Endothelial cell of umbilical vein (primary cell): Measurements from ENCODE around the gene MAFF. TPM values are rescaled to one million over a fixed set of nuclear protein-coding genes. Genes with fewer than 3 reads are reported as not detected.

Experiments used
- BruUV-seq: library from RNA; stranded (reverse); fragments of 400-500 nt; replicated peaks from 2 replicates; lab custom pipeline; 2021; lab: Mats Ljungman, UMichigan
- CTCF ChIA-PET: fragments of 300-600, 350-600 bp; sonication (Branson Sonifier 250); formaldehyde crosslinking; loops from one replicate; lab custom pipeline; 2021; ENCODE audit warnings: antibody characterized with exemption, inconsistent platforms; lab: Charles Lee
- POLR2A ChIA-PET: fragments of 300-600, 350-600 bp; sonication (Branson Sonifier 250); formaldehyde crosslinking; loops from one replicate; lab custom pipeline; 2021; ENCODE audit warnings: antibody characterized with exemption, inconsistent platforms; lab: Charles Lee
- DNase-seq: peaks from one replicate; pipeline ENCODE4 v3.0.0-alpha.2; 2011; ENCODE audit warnings: low read depth, low spot score
- FAIRE-seq: peaks from 2 replicates; lab custom pipeline; 2011; peaks lifted over from hg19 to GRCh38; lab: Jason Lieb, UNC
- H2AFZ ChIP-seq: 2 replicates; pipeline ENCODE4 v1.6.0; 2012; ENCODE audit warnings: low read depth, low read length, control low read depth, inconsistent platforms
- H3K27ac ChIP-seq: 2 replicates; pipeline ENCODE4 v1.5.1; 2011; ENCODE audit warnings: low read depth, mild to moderate bottlenecking, control low read depth, low read length, moderate library complexity; ENCODE audit not compliant: insufficient read depth
- H3K27me3 ChIP-seq, 2 experiments: 2 replicates each; pipeline versions ENCODE4 v1.6.0 to v1.6.1; 2011; ENCODE audit warnings: low read length in 2 of 2, mixed read lengths in 1 of 2; ENCODE audit not compliant: control insufficient read depth in 2 of 2, insufficient read depth in 2 of 2
- H3K36me3 ChIP-seq, 2 experiments: 2 replicates in 1 of 2; 3 replicates in 1 of 2; pipeline ENCODE4 v1.5.1; 2011; ENCODE audit warnings: low read length in 2 of 2, mild to moderate bottlenecking in 1 of 2, moderate library complexity in 1 of 2; ENCODE audit not compliant: control insufficient read depth in 2 of 2, insufficient read depth in 2 of 2; ENCODE audit errors: extremely low read depth in 1 of 2
- H3K4me1 ChIP-seq: 3 replicates; pipeline ENCODE4 v1.5.1; 2011; ENCODE audit warnings: mild to moderate bottlenecking, low read length; ENCODE audit not compliant: control insufficient read depth, insufficient read depth; ENCODE audit errors: extremely low read depth
- H3K4me2 ChIP-seq: 2 replicates; pipeline ENCODE4 v1.6.1; 2011; ENCODE audit warnings: low read length, control low read depth, mixed read lengths; ENCODE audit not compliant: insufficient read depth
- H3K4me3 ChIP-seq, 3 experiments: fragments of 200-600 bp in 1 of 3; sonication (generic), shearing (Covaris generic) in 1 of 3; replicated peaks in 1 of 3; 2 replicates each; pipeline ENCODE4 v1.5.1; 2011 to 2016; ENCODE audit warnings: control low read depth in 3 of 3, low read length in 3 of 3, mild to moderate bottlenecking in 2 of 3, inconsistent platforms in 1 of 3, low read depth in 1 of 3, moderate library complexity in 1 of 3; ENCODE audit not compliant: insufficient read depth in 1 of 3
- H3K79me2 ChIP-seq: 2 replicates; pipeline ENCODE4 v1.6.0; 2012; ENCODE audit warnings: low read length, inconsistent platforms; ENCODE audit not compliant: control insufficient read depth, insufficient read depth
- H3K9ac ChIP-seq: replicated peaks from 2 replicates; pipeline ENCODE3; 2011; ENCODE audit warnings: low read length, control low read depth; ENCODE audit not compliant: insufficient read depth; ENCODE audit errors: extremely low read depth
- H3K9me1 ChIP-seq: replicated peaks from 3 replicates; pipeline ENCODE4 v1.6.0; 2011; ENCODE audit warnings: mild to moderate bottlenecking, low read length; ENCODE audit not compliant: control insufficient read depth, insufficient read depth; ENCODE audit errors: extremely low read depth
- H3K9me3 ChIP-seq: replicated peaks from 2 replicates; pipeline ENCODE4 v1.5.1; 2012; ENCODE audit warnings: low read length, inconsistent platforms; ENCODE audit not compliant: control insufficient read depth, insufficient read depth
- H4K20me1 ChIP-seq: replicated peaks from 2 replicates; pipeline ENCODE3; 2011; ENCODE audit warnings: mild to moderate bottlenecking, low read length; ENCODE audit not compliant: control insufficient read depth, insufficient read depth; ENCODE audit errors: extremely low read depth
- CTCF ChIP-seq, 2 donors: IDR thresholded peaks; 1 replicate in 1 of 2; 2 replicates in 1 of 2; pipeline ENCODE4 v1.5.1; 2011; ENCODE audit warnings: low read length in 2 of 2, mild to moderate bottlenecking in 2 of 2, moderate library complexity in 2 of 2, control low read depth in 1 of 2, inconsistent platforms in 1 of 2, low read depth in 1 of 2; ENCODE audit not compliant: insufficient read depth in 1 of 2; ENCODE audit errors: extremely low read depth in 1 of 2
- EZH2 ChIP-seq: IDR thresholded peaks from 2 replicates; pipeline ENCODE4 v1.6.1; 2012; ENCODE audit warnings: borderline replicate concordance, low read depth, mild to moderate bottlenecking, moderate library complexity, low read length, inconsistent platforms; ENCODE audit not compliant: severe bottlenecking
- FOS ChIP-seq: IDR thresholded peaks from 2 replicates; pipeline ENCODE4 v1.6.1; 2011; ENCODE audit warnings: mild to moderate bottlenecking, low read length, moderate library complexity, borderline replicate concordance; ENCODE audit not compliant: insufficient read depth
- GATA2 ChIP-seq: IDR thresholded peaks from 2 replicates; pipeline ENCODE4 v1.7.0; 2011; ENCODE audit warnings: low read depth, mild to moderate bottlenecking, moderate library complexity, mixed read lengths, low read length; ENCODE audit not compliant: insufficient read length, insufficient read depth
- JUN ChIP-seq: IDR thresholded peaks from 2 replicates; pipeline ENCODE4 v1.6.1; 2011; ENCODE audit warnings: borderline replicate concordance, low read depth; ENCODE audit not compliant: insufficient read length, insufficient read depth
- MAX ChIP-seq: IDR thresholded peaks from 2 replicates; pipeline ENCODE4 v1.6.1; 2011; ENCODE audit not compliant: insufficient read depth, insufficient read length
- MYC ChIP-seq: IDR thresholded peaks from one replicate; pipeline ENCODE4 v1.6.1; 2011; ENCODE audit warnings: mild to moderate bottlenecking, low read depth, low read length
- POLR2A ChIP-seq: IDR thresholded peaks from 2 replicates; pipeline ENCODE4 v1.6.1; 2012; ENCODE audit warnings: low read depth, mild to moderate bottlenecking, control low read depth, low read length
- POLR2AphosphoS5 ChIP-seq: IDR thresholded peaks from 2 replicates; pipeline ENCODE4 v1.6.1; 2012; ENCODE audit warnings: low read depth, mild to moderate bottlenecking, control low read depth, low read length, moderate library complexity; ENCODE audit not compliant: insufficient read depth
- dilution Hi-C: fragments of 300-500 bp; cut with MboI; formaldehyde crosslinking; loops from one replicate; pipeline ENCODE4 v1.15.0; 2019; ENCODE audit warnings: low sequenced_read_pairs; ENCODE audit not compliant: extremely low pct_ligation_motif_present
- intact Hi-C: fragments of 100-400 bp; cut with micrococcal nuclease; formaldehyde crosslinking; loops from one replicate; pipeline ENCODE4 v1.10.0; 2022
- polyA plus RNA-seq, 4 experiments: library from polyadenylated mRNA; depleted of rRNA in 3 of 4; stranded (reverse) in 3 of 4; unstranded in 1 of 4; fragments of >200 nt; gene quantifications; 2 replicates each; pipeline versions ENCODE4 v1.2.1 to v1.2.3, GENCODE V29; 2011 to 2012; ENCODE audit warnings: missing spikeins in 1 of 4
- total RNA-seq: library from RNA; stranded (reverse); gene quantifications from 2 replicates; pipeline ENCODE4 v1.2.3, GENCODE V29; 2021

The MAFF gene
- total and polyA plus RNA-seq, 2 donors (not counting 3 experiments of a cell fraction or from before 2014, with no cell fraction given) = 29.0 to 61.2 TPM

DNA sequence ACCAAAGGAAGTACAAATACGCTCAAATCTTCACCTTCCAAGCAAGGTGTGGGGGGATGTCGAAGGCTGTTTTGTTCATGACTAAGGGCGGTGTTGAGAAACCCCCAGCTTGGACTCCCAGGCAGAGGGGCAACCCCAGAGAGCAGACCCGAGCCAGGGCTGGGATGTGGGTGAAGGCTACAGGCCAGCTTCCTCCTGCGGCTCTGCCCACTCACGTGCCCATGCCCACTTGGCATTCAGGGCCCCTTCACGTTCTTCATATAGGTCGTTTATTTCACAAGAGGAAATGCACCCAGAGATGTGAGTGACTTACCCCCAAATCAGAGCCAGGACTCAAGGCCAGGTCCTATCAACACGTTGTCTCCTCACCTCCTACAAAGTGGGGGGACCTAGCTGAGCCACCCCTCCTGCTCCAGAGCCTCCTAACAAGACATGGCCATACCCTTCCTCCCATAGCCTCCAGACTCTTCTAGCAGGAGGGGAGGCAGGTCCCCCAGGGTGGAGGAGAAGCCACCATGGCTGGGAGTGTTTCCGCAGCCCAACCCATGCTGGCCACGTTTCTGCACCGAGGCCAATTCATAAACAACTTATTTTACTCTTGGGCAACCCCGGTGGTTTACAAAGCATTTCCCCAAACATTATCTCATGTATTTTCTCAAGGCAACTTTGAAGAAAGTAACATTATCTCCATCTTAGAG, 49.0 kb downstream of the MAFF start:
- POLR2A ChIA-PET = no interaction called here
- no peaks in the 10 kb centered on the region for H4K20me1 ChIP-seq

More for the DNA sequence above, 49.0 kb downstream of the MAFF start:
- Histone ChIP-seq H3K9me1 (no peaks in the 10 kb centered on the region), H3K4me2 (no peak overlapping the region), H2AFZ (no peak overlapping the region), H3K27ac (no peak overlapping the region), H3K4me3 (no peak overlapping the region), H3K36me3 (peaks cover 3 to 25% of the 10 kb centered on the region in 2 experiments), H3K9ac (no peak overlapping the region), H3K27me3 (no peaks in the 10 kb centered on the region), H3K9me3 (no peaks in the 10 kb centered on the region), H3K4me1 (no peaks in the 10 kb centered on the region), H3K79me2 (peaks cover 60% of the 10 kb centered on the region)
- no peak for FAIRE-seq
- intact Hi-C loops (no loop called here), dilution Hi-C loops (no loop called here)
- TF ChIP-seq EZH2 (no peak), MYC (no peak), JUN (no peak), FOS (no peak), POLR2A (no peak), CTCF (IDR thresholded peaks at IDR 0.05; ENCODE audit: extremely low read depth in 1 of 2, insufficient read depth in 1 of 2, low read depth in 1 of 2, low read length in 2 of 2) (no peak), MAX (no peak), GATA2 (no peak), POLR2AphosphoS5 (no peak)
- CTCF ChIA-PET = interaction anchor here (1.0 kb wide), 1 partner anchor 10 kb away, joined by 3 read pairs; no protein-coding TSS in a partner anchor
- BruUV-seq = no TSS peak
- no peak for DNase-seq
